NT2/D1 (cell line): ENCODE measurements around the gene RASGRF2.

Source experiments
- SUZ12 ChIP-seq: IDR thresholded peaks from 2 replicates; pipeline ENCODE4 v1.6.1; 2011; ENCODE audit not compliant: insufficient read length, insufficient read depth; ENCODE audit errors: extremely low read depth
- YY1 ChIP-seq: IDR thresholded peaks from 2 replicates; pipeline ENCODE4 v1.6.1; 2011; ENCODE audit not compliant: insufficient read length, insufficient read depth

- TF ChIP-seq SUZ12 (no peak), YY1 (no peak)
Measured at GRCh38 chr5:80930940-80931339, 29.2 kb upstream of the RASGRF2 start.
